ENCODE results near the gene INPP5K. TPM values are rescaled to one million over a fixed set of nuclear protein-coding genes. Genes with fewer than 3 reads are reported as not detected.

The INPP5K gene
- total RNA-seq, 4 donors from 2014 or later = 18.4 to 44.3 (median 35.0) TPM

DNA sequence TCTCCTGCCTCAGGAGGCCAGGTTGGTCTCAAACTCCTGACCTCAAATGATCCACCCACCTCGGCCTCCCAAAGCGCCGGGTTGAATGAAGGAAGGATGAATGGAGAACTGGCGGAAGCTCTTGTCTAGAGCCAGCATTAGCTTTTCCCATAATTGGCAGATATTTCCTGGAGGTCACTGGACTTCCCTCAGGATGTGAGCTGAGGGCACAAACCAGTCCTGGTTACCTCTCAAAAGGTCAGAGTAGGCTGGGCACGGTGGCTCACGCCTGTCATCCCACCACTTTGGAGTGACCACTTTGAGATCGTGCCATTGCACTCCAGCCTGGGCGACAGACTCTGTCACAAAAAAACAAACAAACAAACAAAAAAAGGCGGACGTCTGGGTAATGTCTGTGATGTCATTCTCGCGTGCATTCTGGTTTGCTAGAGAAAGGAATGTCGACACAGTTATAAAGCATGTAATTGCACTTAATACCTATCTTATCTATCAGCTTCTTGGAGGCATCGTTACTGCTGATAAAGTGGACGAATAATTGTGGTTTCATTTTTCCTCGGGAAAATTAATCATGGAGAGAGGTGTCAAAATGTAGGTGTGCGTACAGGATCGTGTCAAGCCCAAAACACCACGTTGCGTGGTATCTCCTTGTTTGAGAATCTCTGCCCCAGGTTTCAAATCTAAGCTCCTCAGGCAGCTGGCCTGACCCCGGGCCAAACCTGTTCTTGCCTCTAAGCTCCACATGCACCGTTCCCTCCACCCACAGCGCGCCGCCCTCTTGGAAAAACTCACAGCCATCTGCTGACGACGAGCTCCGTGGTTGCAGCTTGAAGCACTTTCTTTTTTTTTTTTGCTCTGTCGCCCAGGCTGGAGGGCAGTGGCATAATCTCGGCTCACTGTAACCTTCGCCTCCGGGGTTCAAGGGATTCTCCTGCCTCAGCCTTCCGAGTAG, 54.0 kb downstream of the INPP5K start:
- peak overlapping the region in 1 of 4 donors; percentile 30 for H3K27ac ChIP-seq
- WGBS, 2 donors = 72 to 73% methylated on average over 24 to 28 of the region's 33 CpGs
- H3K4me3 ChIP-seq = peak overlapping the region in 1 of 4 donors; percentile 12
- peaks cover 10 to 37% (median 14%) of the 10 kb centered on the region in 3 donors for H3K4me1 ChIP-seq
- intact Hi-C loops (cut with DNase I) = no loop called here
- H3K36me3 ChIP-seq = peaks cover 5 to 37% (median 7%) of the 10 kb centered on the region in 3 donors
- no peaks in the 10 kb centered on the region for H3K27me3 ChIP-seq
- DNase-seq = no peak
- TF ChIP-seq, protein P1, sequence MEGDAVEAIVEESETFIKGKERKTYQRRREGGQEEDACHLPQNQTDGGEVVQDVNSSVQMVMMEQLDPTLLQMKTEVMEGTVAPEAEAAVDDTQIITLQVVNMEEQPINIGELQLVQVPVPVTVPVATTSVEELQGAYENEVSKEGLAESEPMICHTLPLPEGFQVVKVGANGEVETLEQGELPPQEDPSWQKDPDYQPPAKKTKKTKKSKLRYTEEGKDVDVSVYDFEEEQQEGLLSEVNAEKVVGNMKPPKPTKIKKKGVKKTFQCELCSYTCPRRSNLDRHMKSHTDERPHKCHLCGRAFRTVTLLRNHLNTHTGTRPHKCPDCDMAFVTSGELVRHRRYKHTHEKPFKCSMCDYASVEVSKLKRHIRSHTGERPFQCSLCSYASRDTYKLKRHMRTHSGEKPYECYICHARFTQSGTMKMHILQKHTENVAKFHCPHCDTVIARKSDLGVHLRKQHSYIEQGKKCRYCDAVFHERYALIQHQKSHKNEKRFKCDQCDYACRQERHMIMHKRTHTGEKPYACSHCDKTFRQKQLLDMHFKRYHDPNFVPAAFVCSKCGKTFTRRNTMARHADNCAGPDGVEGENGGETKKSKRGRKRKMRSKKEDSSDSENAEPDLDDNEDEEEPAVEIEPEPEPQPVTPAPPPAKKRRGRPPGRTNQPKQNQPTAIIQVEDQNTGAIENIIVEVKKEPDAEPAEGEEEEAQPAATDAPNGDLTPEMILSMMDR (IDR thresholded peaks at IDR 0.05) = no peak
- no peak for TF ChIP-seq POLR2A (IDR thresholded peaks at IDR 0.05)
- H3K9me3 ChIP-seq = no peaks in the 10 kb centered on the region

DNA sequence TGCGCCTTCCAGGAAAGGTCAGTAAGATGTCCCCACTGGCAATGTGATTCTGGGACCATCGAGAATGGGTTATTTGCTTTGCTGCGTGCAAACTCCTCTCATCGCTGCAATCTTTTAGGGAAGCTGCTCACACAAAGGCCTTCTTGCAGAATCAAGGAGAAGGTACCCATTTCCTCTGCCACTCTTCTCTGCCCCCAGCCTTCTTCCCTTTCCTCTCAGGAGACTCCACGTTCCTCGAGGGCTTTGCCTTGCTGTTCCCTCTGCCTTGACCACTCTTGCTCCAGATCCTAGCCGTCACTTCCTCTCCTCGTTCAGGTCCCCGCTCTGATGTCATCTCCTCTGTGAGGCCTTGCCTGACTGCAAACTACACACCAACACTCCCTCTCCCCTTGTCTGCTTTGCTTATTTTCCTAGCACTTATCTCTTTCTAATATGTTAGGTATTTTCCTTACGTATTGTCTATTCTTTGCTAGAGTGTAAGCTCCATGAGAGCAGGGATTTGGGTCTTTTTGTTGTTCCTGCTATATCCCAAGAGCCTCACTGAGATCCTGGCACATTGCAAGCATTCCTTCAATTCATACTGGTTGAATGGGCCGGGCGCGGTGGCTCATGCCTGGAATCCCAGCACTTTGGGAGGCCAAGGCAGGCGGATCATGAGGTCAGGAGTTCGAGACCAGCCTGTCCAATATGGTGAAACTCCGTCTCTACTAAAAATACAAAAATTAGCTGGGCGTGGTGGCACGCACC, 55.0 kb downstream of the INPP5K start:
- Histone ChIP-seq H3K27me3 (no peaks in the 10 kb centered on the region), H3K36me3 (peaks cover 0 to 27% (median 0%) of the 10 kb centered on the region in 3 donors), H3K9me3 (no peaks in the 10 kb centered on the region), H3K4me1 (peaks cover 16 to 44% (median 19%) of the 10 kb centered on the region in 3 donors), H3K27ac (no peak overlapping the region), H3K4me3 (no peak overlapping the region)
- TF ChIP-seq, protein P1 (IDR thresholded peaks at IDR 0.05) = no peak
- TF ChIP-seq POLR2A (IDR thresholded peaks at IDR 0.05) = no peak
- 86 to 87% methylated on average over 14 to 17 of the region's 18 CpGs for whole genome bisulfite sequencing, 2 donors
- no peak for DNase-seq
- intact Hi-C loops (cut with DNase I) = no loop called here

DNA sequence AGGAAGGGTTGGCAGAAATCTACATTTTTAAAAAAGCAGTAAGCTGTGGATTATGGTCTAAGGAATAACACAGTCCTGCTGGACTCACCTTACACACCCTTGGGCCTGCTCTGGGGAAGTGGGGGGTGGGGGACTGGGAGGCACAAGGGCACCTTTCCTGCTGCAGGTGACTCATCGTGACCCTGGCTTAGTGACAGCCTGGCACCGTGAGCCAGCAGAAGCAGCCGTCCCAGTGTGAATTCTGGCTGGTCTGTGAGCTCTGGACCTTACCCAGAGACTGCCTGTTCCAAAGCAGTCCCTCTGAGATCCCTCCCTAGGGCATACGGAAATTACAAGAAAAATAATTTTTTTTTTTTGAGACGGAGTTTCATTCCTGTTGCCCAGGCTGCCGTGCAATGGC, 56.2 kb downstream of the INPP5K start:
- H3K9me3 ChIP-seq = no peaks in the 10 kb centered on the region
- H3K36me3 ChIP-seq = peaks cover 0 to 15% (median 0%) of the 10 kb centered on the region in 3 donors
- no peak overlapping the region for H3K4me3 ChIP-seq
- peak overlapping the region; percentile 6 to 65 (median 45) for H3K27ac ChIP-seq
- TF ChIP-seq, protein P1 (IDR thresholded peaks at IDR 0.05) = no peak
- H3K4me1 ChIP-seq = peaks cover 16 to 46% (median 19%) of the 10 kb centered on the region in 3 donors
- intact Hi-C loops (cut with DNase I) = no loop called here
- 12 to 22% methylated on average over 6 of the region's 6 CpGs for WGBS, 2 donors
- H3K27me3 ChIP-seq = no peaks in the 10 kb centered on the region
- DNase-seq = no peak

DNA sequence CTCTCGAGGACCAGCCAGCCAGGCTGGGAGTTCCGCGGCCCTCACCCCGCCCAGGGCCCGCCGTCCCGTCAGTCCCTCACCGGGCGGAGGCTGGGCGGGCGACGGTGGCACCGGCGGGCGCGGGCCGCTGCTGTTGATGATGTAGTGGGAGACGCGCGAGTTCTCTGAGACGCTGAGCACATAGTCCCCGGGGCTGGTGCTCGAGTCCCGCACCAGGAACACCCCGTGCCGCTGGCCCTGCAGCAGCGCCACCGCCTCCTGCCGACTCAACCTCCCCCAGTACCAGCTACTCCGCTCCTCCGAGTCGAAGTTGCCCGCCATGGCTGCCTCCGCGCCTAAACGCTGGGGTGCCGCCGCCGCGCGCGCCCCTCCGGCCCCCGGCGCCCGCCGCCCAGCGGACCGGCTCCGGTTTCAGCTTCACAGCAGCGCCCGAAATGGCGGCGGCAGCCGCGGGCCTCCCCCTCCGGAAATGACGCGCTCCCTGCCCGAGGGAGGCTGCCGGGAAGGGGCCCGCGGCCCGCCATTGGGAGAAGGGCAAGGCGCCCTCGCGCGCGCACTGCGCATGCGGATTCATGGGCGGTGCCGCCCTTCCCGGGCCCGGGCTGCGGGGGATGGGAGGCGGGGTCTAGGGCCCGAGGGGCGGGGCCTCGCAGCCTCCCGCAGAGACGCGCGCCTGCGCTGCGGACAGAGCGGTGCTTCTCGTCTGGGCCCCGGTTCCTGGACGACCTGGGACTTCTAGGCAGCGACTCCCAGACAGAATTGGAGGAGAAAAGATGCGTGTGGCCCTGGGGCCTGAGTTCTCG, 60.4 kb downstream of the INPP5K start, which contains the start of gene CRK:
CRK (minus strand) TSS at position 436 of the 803 bp plus-strand sequence; CDS start at position 321, 115 bp downstream.
- 0% methylated on average over 3 to 8 of the region's 93 CpGs for WGBS, 2 donors
- H3K4me1 ChIP-seq = peaks cover 32 to 66% (median 37%) of the 10 kb centered on the region in 3 donors
- peak in 3 of 4 donors; percentile 89 to 98 (median 92) for TF ChIP-seq POLR2A (IDR thresholded peaks at IDR 0.05)
- TF ChIP-seq, protein P1 (IDR thresholded peaks at IDR 0.05) = peak in 2 of 6 experiments; percentile 18 to 27
- H3K9me3 ChIP-seq = no peaks in the 10 kb centered on the region
- H3K27me3 ChIP-seq = no peaks in the 10 kb centered on the region
- H3K4me3 ChIP-seq = peak within 1 kb of the TSS; percentile 79 to 100 (median 92)
- DNase-seq = peak; percentile 85
- H3K36me3 ChIP-seq = peaks cover 0 to 27% (median 0%) of the 10 kb centered on the region in 3 donors
- H3K27ac ChIP-seq = peak within 1 kb of the TSS; percentile 89 to 99 (median 98)
- intact Hi-C loops (cut with DNase I) = no loop called here
